GM19023 (cell line): ENCODE measurements around the gene TBC1D22A.

Experiments
- ATAC-seq: cut with Tn5 transposase; IDR thresholded peaks from one replicate; pipeline ENCODE4 v1.9.1; 2021; ENCODE audit warnings: mild to moderate bottlenecking, moderate library complexity; ENCODE audit not compliant: unreplicated experiment

Gene TBC1D22A

GRCh38 chr22:46876357-46876934 lies 114.0 kb downstream of the TBC1D22A start:
- ATAC-seq, result no peak

GRCh38 chr22:46878191-46878948 lies 115.9 kb downstream of the TBC1D22A start:
- no peak for ATAC-seq

DNA sequence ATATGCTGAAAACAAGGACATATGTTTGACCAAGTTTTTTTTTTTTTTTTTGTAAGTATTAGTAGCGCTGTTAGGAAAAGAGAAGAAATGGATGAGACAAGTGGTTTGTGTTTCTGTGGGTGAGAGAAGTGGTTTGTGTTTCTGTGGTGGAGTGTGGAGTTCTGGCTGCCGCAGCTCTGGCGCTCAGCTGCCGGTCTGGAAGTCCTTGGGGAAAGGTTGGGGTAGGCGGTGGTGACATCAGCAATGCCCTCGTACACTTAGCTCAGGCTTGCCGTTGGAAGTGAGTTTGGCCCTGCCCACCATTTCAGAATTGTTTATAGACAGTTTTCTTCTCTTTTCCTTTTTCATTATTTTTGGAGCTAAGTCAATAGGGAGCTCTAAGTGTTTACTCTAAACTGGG lies 116.6 kb downstream of the TBC1D22A start:
- no peak for ATAC-seq

DNA sequence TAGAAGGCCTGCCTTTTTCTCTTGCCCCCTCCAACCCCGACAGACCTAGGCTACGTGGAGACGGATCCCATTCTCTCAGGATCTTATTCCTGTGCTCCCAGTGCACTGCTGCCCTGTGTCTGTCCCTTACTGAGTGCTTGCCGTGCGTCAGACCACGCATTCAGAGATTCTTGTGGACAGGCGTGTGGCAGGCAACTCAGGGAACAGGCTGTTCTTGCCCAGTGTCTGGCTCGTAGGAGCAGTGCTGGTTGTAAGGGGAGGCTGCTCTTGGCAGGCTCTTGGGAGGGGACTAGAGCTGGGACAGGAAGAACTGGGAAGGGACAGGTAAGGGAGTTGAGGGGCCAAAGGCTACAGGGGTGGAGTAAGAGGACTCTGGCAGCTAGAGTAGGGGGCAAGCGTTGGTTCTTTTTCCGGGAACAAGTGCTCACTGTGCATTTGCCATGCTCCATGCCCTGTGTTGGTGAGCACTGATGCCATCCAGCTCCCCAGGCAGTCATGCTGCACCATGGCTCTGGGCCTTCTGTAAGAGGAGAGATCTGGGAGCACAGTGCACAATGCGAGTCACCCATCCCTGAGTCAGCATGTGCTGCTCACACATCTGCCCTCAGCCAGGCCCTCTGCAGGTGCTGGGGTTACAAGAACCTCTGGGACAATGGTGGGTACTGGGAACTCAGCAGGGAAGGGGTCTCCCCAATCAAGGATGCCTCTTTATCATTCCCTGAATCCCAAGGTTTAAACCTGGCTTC lies 119.1 kb downstream of the TBC1D22A start:
- no peak for ATAC-seq

GRCh38 chr22:46883092-46883910 lies 120.9 kb downstream of the TBC1D22A start:
- no peak for ATAC-seq

GRCh38 chr22:46884365-46884764 lies 121.9 kb downstream of the TBC1D22A start:
- ATAC-seq, result no peak

- no peak for ATAC-seq
Observed at GRCh38 chr22:46887978-46888377, 125.5 kb downstream of the TBC1D22A start.

- no peak for ATAC-seq
Observed at GRCh38 chr22:46890819-46891218, 128.4 kb downstream of the TBC1D22A start.

DNA sequence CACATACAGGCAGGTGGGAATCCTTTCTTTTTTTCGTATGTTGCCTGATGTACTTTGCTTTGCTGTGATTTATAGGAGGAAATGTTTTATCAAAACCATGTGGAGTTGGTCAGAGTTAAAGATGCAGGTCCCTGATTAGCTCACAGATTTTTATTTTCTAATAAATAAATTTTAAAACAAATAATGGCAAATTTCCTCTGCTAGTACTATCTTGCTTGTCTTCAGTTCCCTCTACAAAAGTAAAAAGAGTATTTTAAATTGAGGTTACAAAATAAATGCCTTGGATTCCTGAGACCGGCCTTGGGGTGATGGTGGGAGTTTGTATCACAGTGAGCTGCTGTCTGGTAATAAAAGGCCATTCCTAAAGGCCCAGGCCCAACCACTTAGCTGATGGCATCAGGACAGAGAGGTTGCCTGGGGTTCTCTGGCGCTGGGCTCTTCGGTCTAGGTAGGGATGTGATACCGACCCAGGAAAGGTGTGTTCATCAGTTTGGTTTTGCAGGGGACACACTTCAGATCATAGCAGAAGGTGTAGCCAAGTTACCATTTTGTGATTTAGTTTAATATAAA lies 129.0 kb downstream of the TBC1D22A start:
- no peak for ATAC-seq

DNA sequence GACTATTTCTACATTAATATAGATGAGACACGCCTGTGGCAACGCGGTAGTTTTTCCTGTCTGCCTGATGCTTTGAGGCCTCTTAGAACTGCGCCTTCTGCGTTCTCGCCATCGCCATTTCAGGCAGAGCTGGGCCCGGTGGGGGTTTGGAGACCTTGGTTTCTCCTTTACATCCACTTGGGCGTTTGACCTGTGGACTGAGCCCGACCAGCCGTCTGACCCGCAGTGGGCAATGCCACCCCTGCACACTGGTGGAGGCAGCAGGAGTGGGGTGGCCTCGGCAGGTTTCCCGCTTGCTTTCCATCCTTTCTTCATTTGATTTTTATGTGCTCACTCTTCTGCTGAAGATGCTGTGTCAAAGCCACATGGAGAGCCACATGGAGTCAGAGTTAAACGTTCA lies 130.4 kb downstream of the TBC1D22A start:
- no peak for ATAC-seq

- ATAC-seq, result no peak
Observed at GRCh38 chr22:46893281-46894020, 131.0 kb downstream of the TBC1D22A start.

DNA sequence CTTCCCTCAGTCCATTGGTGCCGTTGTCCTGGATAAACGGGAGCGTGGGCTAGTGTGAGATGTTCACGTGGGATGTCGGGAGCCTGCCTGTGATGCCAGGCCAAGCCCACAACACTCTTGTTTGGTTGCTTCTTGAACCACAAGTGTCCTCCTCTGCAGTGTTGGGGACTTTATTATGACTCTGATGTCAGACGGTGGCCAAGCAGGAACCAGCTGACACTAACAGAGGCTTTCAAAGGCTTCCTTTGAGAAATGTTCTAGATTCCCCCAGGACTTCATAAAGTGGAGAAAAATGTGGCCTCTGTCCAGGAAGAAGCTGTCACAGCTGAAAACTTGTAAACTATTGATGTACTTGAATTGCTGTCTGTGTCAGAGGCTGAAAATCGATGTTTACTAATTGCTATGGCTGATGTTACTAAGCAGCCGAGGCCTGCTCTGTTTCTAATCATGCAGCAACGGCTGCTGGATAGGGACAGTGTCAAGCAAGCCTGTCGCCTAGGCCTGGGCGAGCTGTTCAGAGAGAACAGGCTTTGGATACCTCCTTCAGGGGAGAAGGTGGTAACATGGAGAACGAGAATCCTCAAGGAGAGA lies 131.7 kb downstream of the TBC1D22A start:
- ATAC-seq, result no peak

DNA sequence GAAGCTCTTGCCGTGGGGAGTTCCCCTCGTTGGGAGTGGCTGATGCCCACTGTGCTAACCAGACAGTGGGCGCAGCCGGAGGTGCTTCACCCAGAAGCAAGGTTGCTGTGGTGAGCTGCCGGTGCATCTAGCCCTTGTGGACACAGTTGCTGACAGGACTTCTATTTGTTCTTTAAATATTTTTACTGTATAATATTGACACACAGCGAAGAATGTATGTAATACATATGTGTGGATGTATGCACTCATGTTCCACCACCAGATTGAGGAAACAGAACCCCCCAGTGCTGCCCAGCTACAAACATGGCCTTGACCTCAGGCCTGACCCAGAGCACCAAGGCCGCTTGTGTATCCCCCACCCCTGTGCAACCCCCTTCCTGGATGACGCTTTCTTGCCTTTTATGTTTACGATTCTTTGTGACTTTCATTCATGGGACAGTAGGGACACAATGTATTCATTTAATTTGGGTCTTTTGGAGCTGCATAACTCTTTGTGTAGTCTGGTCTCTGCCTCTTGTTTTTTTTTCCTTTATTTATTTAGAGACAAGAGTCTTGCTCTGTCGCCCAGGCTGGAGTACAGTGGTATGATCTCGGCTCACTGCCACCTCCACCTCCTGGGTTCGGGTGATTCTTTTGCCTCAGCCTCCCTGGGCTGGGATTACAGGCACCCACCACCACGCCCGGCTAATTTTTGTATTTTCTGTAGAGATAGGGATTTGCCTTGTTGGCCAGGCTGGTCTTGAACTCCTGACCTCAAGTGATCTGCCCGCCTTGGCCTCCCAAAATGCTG lies 132.6 kb downstream of the TBC1D22A start:
- no peak for ATAC-seq

- ATAC-seq, result no peak
Observed at GRCh38 chr22:46895753-46896152, 133.3 kb downstream of the TBC1D22A start.

DNA sequence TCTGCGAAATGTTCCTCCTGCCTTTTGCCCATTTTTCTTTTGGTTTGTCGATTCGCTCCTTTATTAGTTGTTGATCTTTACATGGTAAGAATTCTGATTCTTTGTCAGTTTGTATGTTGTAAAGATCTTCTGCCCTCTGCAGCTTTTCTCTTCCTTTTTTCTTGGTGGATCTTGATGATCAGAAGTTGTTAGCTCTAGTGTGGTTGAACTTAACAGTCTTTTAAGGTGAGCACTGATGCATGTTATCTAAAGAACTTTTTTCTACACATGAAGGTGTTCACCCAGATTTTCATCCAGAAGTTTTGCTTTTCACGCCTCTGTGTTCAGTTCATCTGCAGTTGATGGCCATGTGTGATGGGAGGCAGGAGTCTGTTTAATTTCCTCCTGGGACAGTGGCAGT lies 133.7 kb downstream of the TBC1D22A start:
- ATAC-seq, result no peak

DNA sequence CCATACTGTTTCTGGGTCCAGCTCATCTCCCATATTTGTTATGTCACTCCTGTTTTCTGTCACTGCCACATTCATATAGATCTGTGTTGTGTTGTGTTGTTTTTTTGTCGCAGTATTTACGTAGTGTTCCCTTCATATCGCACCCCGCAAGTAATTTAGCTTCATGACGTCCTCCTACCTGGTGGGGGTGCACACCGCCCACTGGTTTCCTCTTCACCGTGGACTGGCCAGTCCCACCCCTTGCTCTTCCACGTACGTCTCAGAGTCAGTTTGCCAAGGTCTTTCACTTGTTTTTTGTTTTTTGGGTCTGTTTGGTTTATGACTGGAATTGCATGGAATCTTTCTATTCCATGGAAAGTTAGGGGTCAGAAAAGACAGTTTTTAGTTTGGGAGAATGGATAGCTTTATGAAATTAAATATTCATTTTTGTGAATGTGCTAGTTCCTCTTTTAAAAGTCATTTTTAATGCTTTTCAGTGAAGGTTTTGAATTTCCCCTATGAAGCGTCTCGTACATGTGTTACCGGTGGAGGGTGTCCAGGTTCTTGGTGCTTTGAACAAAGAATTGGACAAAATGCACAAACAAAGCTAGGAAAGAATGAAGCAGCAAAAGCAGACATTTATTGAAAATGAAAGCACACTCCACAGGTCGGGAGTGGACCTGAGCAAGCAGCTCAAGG lies 134.3 kb downstream of the TBC1D22A start:
- no peak for ATAC-seq

DNA sequence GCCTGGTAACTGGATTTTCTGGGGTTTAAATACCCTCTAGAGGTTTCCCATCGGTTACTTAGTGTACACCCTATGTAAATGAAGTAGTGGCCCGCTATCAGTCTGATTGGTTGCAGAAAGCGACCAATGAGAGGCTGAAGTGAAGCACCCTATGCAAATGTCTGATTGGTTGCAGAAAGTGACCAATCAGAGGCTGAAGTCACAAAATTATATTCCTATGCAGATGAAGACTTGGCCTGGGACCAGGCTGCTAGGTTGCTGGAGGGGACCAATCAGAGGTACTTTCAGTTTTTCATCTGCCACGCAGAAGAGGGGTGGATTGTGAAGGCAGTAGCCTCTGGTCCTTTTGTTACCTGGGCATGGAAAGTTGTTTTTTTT lies 134.8 kb downstream of the TBC1D22A start:
- no peak for ATAC-seq

DNA sequence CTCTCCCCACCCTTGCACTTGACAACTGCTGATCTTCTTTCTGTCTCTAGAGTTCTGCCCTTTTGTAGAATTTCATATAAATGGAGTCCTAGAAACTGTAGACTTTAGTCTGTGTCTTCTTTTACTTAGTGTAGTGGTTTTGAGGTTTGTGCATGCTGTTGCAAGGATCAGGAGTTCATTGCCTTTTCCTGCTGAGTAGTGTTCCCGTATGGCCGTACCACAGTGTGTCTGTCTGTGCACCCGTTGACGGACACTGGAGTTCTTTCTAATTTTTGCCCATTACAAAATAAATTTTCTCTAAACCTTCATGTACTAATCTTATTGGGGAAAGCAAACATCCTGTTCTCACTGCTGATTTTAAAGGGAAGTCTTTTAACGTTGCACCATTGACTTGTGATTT lies 138.1 kb downstream of the TBC1D22A start:
- ATAC-seq, result no peak
